GM20431 (cell line): ENCODE results near the gene PAK4.
"Not testable (repeated sequence)": the region's sequence is repeated elsewhere in the genome, so short reads cannot be mapped to it uniquely, and the experiment has no call there.

Experiments used
- in situ Hi-C: fragments of 300-500 bp; cut with MseI, MboI; formaldehyde crosslinking; loops from one replicate; pipeline ENCODE4 v1.15.0; 2020; ENCODE audit warnings: low sequenced_read_pairs; ENCODE audit not compliant: unreplicated experiment

The PAK4 gene

GRCh38 chr19:39196320-39196719 lies 70.7 kb downstream of the PAK4 start:
- in situ Hi-C loops, result no loop called here

GRCh38 chr19:39196860-39197562 lies 71.4 kb downstream of the PAK4 start, which contains the start of gene NCCRP1:
TSS of gene NCCRP1 (plus strand) at chr19:39196964. CDS start at chr19:39196983, 19 bp downstream.
- in situ Hi-C loops, result no loop called here

- in situ Hi-C loops, result no loop called here
Observed at GRCh38 chr19:39197808-39198207, 72.2 kb downstream of the PAK4 start.

GRCh38 chr19:39199025-39199424 lies 73.4 kb downstream of the PAK4 start:
- in situ Hi-C loops, result no loop called here

GRCh38 chr19:39200066-39200802 lies 74.6 kb downstream of the PAK4 start:
- in situ Hi-C loops, result no loop called here

GRCh38 chr19:39200803-39201115 lies 75.2 kb downstream of the PAK4 start:
- in situ Hi-C loops, result no loop called here

- in situ Hi-C loops, result no loop called here
Observed at GRCh38 chr19:39202998-39203355, 77.4 kb downstream of the PAK4 start.

GRCh38 chr19:39203372-39204341 lies 78.1 kb downstream of the PAK4 start, which contains the start of gene SYCN:
TSS of gene SYCN (minus strand) at chr19:39204263. CDS start at chr19:39204254, 9 bp downstream.
- in situ Hi-C loops, result no loop called here

- in situ Hi-C loops, result no loop called here
Observed at GRCh38 chr19:39205449-39205764, 79.8 kb downstream of the PAK4 start.

- in situ Hi-C loops, result no loop called here
Observed at GRCh38 chr19:39206122-39206521, 80.5 kb downstream of the PAK4 start.

- in situ Hi-C loops, result no loop called here
Observed at GRCh38 chr19:39207293-39207836, 81.8 kb downstream of the PAK4 start.

- in situ Hi-C loops, result no loop called here
Observed at GRCh38 chr19:39208175-39208795, 82.7 kb downstream of the PAK4 start.

- in situ Hi-C loops, result no loop called here
Observed at GRCh38 chr19:39209196-39209595, 83.6 kb downstream of the PAK4 start.

- in situ Hi-C loops, result no loop called here
Observed at GRCh38 chr19:39211731-39212374, 86.3 kb downstream of the PAK4 start.

- in situ Hi-C loops, result no loop called here
Observed at GRCh38 chr19:39212375-39212742, 86.8 kb downstream of the PAK4 start.

- in situ Hi-C loops, result not testable (repeated sequence)
Observed at GRCh38 chr19:39215323-39215722, 89.7 kb downstream of the PAK4 start.

- in situ Hi-C loops, result no loop called here
Observed at GRCh38 chr19:39217094-39217493, 91.5 kb downstream of the PAK4 start.

GRCh38 chr19:39218230-39219007 lies 92.8 kb downstream of the PAK4 start:
- in situ Hi-C loops, result no loop called here

- in situ Hi-C loops, result not testable (repeated sequence)
Observed at GRCh38 chr19:39219108-39219507, 93.5 kb downstream of the PAK4 start.
